SK-N-MC (cell line): Measurements from ENCODE around the gene ZFAND2A.
A peak's percentile ranks its signal among the peaks of the same experiment; 100 is the strongest.

Source experiments
- DNase-seq: peaks from one replicate; pipeline ENCODE4 v3.0.0-alpha.2; 2011; ENCODE audit warnings: low read depth, low spot score
- H3K27ac ChIP-seq: fragments of 200-600 bp; sonication (generic); 2 replicates; pipeline ENCODE4 v1.5.1; 2016; ENCODE audit warnings: mixed run types
- H3K36me3 ChIP-seq: fragments of 200-600 bp; sonication (generic); 2 replicates; pipeline ENCODE4 v1.6.1; 2017; ENCODE audit warnings: antibody characterized with exemption, low read length, mixed read lengths; ENCODE audit not compliant: insufficient read depth
- H3K4me3 ChIP-seq: fragments of 200-600 bp; sonication (generic); 2 replicates; pipeline ENCODE4 v1.5.1; 2016
- H3K9ac ChIP-seq: fragments of 200-600 bp; sonication (generic); 2 replicates; pipeline ENCODE4 v1.8.0; 2017; ENCODE audit warnings: mixed run types, mixed read lengths; ENCODE audit not compliant: insufficient read length
- H3K9me3 ChIP-seq: fragments of 200-600 bp; sonication (generic); 2 replicates; pipeline ENCODE4 v1.6.1; 2017; ENCODE audit warnings: low read depth, mild to moderate bottlenecking, antibody characterized with exemption, low read length, moderate library complexity, mixed read lengths
- EZH2 ChIP-seq: fragments of 200-600 bp; sonication (generic); IDR thresholded peaks from one replicate; pipeline ENCODE4 v1.6.1; 2017; ENCODE audit warnings: antibody characterized with exemption
- FOXP2 ChIP-seq: optimal IDR thresholded peaks from 2 replicates; pipeline ENCODE3; 2011; ENCODE audit warnings: mild to moderate bottlenecking, moderate library complexity; ENCODE audit not compliant: insufficient read depth; ENCODE audit errors: extremely low read length, control extremely low read depth
- POLR2AphosphoS5 ChIP-seq: IDR thresholded peaks from 2 replicates; pipeline ENCODE4 v1.6.1; 2012; ENCODE audit warnings: mild to moderate bottlenecking, low read depth, low read length, borderline replicate concordance

Gene ZFAND2A

DNA sequence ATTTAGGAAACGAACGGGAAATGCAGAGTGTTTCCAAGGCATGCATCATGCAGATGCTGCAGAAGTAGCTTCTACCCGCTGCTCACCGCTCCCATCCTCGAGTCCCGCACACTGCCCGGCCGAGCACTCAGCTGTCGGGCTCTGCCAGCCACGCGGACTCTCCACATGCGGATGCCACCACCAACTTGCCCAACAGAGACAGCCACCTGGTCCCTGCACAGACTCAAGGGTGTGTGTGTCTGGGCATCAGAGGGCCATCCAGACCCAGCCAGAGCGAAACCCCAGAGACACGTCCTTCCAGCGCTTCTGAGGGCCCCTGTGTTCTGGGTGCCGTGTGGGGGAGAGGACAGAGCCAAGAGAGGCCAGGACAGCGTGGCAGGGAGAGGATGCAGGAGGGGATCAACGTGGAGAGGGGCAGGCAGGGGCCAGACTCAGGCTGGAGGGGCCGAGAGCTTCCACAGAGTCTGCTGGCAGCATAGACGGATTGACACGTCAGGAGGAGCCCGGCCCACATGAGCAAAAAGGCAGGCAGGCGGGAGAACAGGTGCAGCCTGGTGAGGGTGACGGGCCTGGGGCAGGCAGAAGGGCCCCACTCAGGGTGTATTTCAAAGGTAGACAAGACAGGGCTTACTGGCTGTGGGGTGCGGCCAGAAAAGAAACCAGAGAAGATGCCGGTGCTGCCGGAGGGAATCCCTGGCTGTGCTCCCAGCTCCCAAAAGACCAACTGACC is 53.8 kb downstream of the ZFAND2A start:
- Histone ChIP-seq H3K9ac (no peak overlapping the region), H3K9me3 (no peaks in the 10 kb centered on the region), H3K4me3 (no peak overlapping the region), H3K27ac (no peak overlapping the region), H3K36me3 (no peaks in the 10 kb centered on the region)
- no peak for DNase-seq
- TF ChIP-seq FOXP2 (no peak), POLR2AphosphoS5 (no peak), EZH2 (no peak)

DNA sequence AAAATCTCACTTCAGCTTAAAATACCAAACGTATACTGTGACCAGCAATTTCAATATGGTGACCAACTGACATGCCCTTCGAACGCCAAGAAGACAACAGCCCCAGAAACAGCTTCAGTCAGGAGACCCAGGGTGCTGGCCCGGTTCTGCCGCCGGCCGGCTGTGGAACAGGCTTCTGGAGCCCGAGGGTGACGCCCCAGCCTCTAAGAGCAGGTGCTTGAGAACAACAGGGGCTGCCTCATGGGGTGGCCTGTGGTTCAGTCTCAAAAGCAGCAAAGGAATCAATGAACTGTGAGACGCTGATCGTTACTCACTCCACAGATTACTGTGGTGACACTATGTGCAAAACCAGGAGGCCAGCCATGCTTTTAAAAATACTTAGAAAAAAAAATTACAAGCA is 54.8 kb downstream of the ZFAND2A start:
- TF ChIP-seq FOXP2 (no peak), POLR2AphosphoS5 (no peak), EZH2 (no peak)
- no peaks in the 10 kb centered on the region for H3K36me3 ChIP-seq
- no peak overlapping the region for H3K4me3 ChIP-seq
- no peak for DNase-seq
- no peaks in the 10 kb centered on the region for H3K9me3 ChIP-seq
- H3K27ac ChIP-seq: peak overlapping the region; percentile 44; the same call in 1 of the 2 replicates
- no peak overlapping the region for H3K9ac ChIP-seq

DNA sequence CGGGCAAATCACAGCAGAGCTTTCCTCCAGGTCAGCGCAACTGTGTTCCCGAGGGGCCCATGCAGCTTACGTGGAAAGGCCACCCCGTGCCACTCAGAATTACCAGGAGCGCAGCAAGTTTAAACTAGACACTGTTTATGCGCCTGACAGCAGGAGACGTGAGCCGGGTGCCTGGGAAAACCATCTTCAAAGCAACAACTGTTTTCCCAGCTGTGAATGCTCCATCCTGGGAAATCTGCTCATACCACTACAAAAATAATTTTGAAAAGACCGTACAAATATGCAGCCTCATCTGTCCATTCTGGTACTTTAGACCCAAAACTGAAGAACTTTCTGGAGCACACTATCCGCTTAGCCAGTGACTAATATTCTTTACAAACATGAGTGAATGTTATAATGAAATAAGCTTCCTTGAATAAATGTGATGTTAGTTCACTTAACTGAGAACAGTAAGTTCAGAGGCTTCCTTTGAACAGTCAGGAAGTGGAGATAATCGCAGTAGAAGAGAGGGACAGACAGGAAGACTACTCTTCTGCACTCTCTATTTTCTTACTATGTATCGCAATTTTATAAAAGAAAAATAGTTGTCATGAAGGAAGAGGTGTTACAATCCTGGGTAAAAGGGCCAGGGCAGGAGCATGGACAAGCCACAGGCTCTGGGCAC is 55.3 kb downstream of the ZFAND2A start:
- no peak overlapping the region for H3K4me3 ChIP-seq
- H3K36me3 ChIP-seq: no peaks in the 10 kb centered on the region
- H3K27ac ChIP-seq: peak overlapping the region; percentile 44; the same call in 1 of the 2 replicates
- no peak overlapping the region for H3K9ac ChIP-seq
- no peak for DNase-seq
- no peaks in the 10 kb centered on the region for H3K9me3 ChIP-seq
- TF ChIP-seq EZH2 (no peak), FOXP2 (no peak), POLR2AphosphoS5 (no peak)

DNA sequence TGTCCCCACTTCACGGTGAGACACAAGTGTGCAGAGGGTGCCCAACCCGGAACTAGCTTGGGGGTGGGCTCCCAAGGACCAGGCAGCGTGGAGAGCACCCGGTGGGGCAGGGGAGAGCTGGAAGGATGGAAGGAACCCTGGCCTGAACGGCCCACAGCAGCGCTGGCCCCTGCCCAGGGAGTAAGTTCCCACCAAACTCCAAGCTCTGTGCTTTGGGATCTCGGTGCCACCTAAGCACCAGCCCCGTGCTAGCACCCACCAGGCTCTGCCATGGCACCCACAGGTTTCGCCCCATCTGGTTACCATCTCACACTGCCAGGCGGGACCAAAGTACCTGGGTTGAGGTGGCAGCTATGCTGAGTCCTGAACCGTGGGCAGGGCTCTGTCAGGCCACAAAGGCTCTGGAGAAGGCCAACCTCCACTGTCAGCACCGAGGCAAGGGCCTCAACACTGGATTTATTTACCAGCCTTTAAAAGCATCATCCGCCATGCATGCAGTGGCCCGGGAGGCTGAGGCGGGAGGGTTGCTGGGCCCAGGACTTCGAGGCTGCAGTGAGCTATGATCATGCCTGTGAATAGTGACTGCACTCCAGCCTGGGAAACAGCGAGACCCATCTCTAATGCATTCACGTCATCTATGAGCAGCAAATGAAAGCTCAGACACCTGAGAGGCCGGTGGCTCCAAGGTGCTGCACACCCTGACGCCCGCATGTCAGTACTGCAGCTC is 56.0 kb downstream of the ZFAND2A start:
- no peak overlapping the region for H3K9ac ChIP-seq

DNA sequence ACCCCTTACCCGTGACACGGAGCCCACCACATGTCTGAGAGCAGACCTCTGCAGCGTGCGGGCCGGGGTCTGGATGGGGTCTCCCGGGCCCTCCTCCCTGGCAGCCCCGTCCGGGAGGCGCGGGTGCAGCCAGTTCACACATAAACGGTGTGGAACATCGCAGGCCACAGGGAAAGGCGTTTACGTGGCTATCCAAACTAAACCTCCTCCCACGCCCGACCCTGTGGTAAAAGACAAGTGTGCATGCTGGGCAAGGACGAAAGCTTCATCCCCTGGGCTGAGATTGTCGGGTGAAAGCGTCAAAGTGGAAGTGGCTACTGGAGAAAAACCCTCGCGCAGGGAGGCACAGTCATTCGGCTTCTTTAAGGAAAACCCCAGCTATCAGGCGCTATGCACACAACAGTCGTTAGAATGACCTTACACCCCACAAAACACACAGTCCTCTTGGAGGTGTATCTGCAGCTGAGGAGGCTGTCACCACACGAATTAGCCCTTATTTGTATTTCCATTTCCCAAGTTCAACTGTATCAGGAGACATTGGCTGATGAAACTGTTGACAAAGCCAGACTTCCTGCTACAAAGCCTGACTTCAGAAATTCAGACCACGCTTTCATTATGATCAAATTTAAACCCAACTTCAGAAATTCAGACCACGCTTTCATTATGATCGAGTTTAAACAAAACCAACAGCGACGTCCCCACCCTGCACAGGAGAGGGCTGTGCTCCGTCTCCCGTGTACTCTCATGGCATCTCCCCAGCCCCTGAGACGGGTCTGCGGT is 56.8 kb downstream of the ZFAND2A start:
- Histone ChIP-seq H3K36me3 (no peaks in the 10 kb centered on the region; the same call in 1 of the 2 replicates), H3K27ac (no peak overlapping the region; the same call in 1 of the 2 replicates), H3K9ac (no peak overlapping the region), H3K9me3 (no peaks in the 10 kb centered on the region), H3K4me3 (no peak overlapping the region)
- no peak for DNase-seq
- TF ChIP-seq EZH2 (no peak), FOXP2 (no peak), POLR2AphosphoS5 (no peak)

More for the DNA sequence above, 56.0 kb downstream of the ZFAND2A start:
- Histone ChIP-seq H3K36me3 (no peaks in the 10 kb centered on the region), H3K4me3 (no peak overlapping the region), H3K27ac (no peak overlapping the region; the same call in 1 of the 2 replicates), H3K9me3 (no peaks in the 10 kb centered on the region)
- no peak for TF ChIP-seq POLR2AphosphoS5
- no peak for DNase-seq
